ENCODE data around the gene MCUB. TPM values are rescaled to one million over a fixed set of nuclear protein-coding genes. Genes with fewer than 3 reads are reported as not detected.

The MCUB gene
- total RNA-seq, 1 donor from 2014 or later = 29.2 TPM

DNA sequence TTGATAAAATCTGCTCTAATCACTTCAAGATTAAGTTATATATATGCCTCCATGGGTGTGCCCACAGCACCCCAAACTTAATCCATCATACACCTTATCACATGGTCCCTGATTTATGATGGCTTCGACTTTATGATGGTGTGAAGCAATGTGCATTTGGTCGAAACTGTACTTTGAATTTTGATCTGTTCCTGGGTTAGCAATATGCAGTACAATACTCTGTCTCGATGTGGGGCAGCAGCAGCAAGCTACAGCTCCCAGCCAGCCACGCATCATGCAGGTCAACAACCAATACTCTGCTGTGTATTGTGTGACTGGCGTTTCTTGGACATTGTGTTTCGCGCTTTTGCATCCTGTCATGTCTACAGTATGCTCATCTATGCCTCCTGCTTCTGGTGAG is 62.6 kb downstream of the MCUB start:
- TF ChIP-seq, protein P1, sequence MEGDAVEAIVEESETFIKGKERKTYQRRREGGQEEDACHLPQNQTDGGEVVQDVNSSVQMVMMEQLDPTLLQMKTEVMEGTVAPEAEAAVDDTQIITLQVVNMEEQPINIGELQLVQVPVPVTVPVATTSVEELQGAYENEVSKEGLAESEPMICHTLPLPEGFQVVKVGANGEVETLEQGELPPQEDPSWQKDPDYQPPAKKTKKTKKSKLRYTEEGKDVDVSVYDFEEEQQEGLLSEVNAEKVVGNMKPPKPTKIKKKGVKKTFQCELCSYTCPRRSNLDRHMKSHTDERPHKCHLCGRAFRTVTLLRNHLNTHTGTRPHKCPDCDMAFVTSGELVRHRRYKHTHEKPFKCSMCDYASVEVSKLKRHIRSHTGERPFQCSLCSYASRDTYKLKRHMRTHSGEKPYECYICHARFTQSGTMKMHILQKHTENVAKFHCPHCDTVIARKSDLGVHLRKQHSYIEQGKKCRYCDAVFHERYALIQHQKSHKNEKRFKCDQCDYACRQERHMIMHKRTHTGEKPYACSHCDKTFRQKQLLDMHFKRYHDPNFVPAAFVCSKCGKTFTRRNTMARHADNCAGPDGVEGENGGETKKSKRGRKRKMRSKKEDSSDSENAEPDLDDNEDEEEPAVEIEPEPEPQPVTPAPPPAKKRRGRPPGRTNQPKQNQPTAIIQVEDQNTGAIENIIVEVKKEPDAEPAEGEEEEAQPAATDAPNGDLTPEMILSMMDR (IDR thresholded peaks at IDR 0.05; ENCODE audit: insufficient read depth, low read length, poor library complexity, severe bottlenecking) = no peak
- DNase-seq (ENCODE audit: low read depth) = no peak
- no peak overlapping the region for H3K4me3 ChIP-seq (ENCODE audit: low read depth, low read length)
- H3K36me3 ChIP-seq (ENCODE audit: control insufficient read depth, insufficient read depth, low read length) = no peaks in the 10 kb centered on the region
- H3K27me3 ChIP-seq (ENCODE audit: control insufficient read depth, insufficient read depth, low read length) = no peaks in the 10 kb centered on the region

DNA sequence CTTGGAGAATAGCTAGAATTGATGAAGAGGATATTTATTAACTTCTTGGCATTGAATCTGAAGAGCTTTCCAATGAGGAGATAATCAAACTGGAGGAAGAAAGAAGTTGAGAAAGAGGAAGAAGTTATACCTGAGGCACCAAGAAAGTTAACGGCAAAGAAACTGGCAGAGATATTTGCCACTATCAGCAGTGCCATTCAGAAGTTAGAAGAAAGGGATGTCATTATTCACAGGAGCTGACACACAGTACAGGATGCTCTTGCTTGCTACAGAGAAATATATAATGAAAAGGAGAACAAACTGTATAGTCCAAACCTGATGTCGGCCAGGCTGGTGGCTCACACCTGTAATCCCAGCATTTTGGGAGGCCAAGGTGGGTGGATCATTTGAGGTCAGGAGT is 64.5 kb downstream of the MCUB start:
- Histone ChIP-seq H3K4me3 (ENCODE audit: low read depth, low read length) (no peak overlapping the region), H3K27me3 (ENCODE audit: control insufficient read depth, insufficient read depth, low read length) (no peaks in the 10 kb centered on the region), H3K36me3 (ENCODE audit: control insufficient read depth, insufficient read depth, low read length) (no peaks in the 10 kb centered on the region)
- TF ChIP-seq, protein P1 (IDR thresholded peaks at IDR 0.05; ENCODE audit: insufficient read depth, low read length, poor library complexity, severe bottlenecking) = no peak
- no peak for DNase-seq (ENCODE audit: low read depth)

DNA sequence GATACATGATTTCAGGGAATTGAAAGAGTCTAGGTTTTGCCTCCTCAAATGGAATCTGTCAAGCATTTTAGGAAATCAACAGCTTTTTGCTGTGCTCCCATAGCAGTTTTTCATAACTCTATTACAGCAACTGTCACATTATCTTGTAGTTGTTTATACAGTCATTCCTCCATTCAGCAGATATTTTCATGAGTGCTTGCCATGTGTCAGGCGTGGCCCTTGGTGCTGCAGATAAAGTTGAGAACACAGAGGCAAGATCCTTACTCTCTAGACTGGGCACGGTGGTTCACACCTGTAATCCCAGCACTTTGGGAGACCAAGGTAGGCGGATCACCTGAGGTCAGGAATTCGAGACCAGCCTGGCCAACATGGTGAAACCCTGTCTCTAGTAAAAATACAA is 67.3 kb downstream of the MCUB start:
- Histone ChIP-seq H3K36me3 (ENCODE audit: control insufficient read depth, insufficient read depth, low read length) (no peaks in the 10 kb centered on the region), H3K4me3 (ENCODE audit: low read depth, low read length) (no peak overlapping the region), H3K27me3 (ENCODE audit: control insufficient read depth, insufficient read depth, low read length) (no peaks in the 10 kb centered on the region)
- DNase-seq (ENCODE audit: low read depth) = no peak
- TF ChIP-seq, protein P1 (IDR thresholded peaks at IDR 0.05; ENCODE audit: insufficient read depth, low read length, poor library complexity, severe bottlenecking) = no peak

DNA sequence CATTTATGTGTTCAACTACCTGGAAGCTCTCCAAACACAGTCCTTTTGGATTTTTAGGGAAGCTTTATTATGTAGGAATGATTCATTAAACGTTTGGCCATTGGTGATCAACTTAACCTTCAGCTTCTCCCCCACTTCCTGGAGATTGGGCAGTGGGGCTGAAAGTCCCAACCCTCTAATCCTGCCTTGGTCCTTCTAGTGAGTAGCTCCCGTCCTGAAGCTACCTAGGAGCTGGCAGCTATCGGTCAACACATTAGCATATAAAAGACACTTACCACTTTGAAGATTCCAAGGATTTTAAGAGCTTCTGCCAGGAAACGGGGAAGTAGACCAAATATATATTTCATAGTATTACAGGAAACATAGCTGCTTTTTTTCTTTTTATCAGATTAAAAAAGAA is 69.7 kb downstream of the MCUB start:
- Histone ChIP-seq H3K27me3 (ENCODE audit: control insufficient read depth, insufficient read depth, low read length) (no peaks in the 10 kb centered on the region), H3K36me3 (ENCODE audit: control insufficient read depth, insufficient read depth, low read length) (no peaks in the 10 kb centered on the region), H3K4me3 (ENCODE audit: low read depth, low read length) (no peak overlapping the region)
- TF ChIP-seq, protein P1 (IDR thresholded peaks at IDR 0.05; ENCODE audit: insufficient read depth, low read length, poor library complexity, severe bottlenecking) = no peak
- no peak for DNase-seq (ENCODE audit: low read depth)

DNA sequence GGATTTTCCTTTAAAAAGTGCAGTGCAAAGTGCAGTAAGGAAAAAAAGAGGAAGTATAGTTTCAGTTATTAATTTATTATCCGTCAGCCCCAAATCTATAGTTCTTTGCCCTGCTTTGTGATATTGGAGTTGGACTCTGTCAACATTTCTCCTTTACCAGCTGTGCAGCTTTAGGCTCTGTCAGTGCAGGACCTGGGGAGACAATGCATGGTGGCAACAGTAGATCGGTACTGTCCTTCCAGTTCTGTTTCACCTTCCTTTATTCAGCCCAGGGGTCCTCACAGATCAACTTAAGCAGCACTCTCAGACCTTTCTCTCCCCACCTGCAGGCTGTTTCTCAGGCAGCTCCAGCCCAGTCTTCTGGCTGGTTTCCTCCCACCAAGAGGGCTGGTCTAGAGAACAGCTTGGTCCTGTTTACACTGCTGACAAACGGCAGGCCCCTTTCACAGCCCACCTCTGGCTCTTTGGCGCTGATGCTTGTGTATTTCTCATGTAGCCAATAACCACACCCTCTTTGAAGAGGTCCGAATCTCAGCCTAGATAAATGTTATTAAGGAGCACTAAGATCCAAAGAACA is 71.6 kb downstream of the MCUB start:
- no peaks in the 10 kb centered on the region for H3K36me3 ChIP-seq (ENCODE audit: control insufficient read depth, insufficient read depth, low read length)
- DNase-seq (ENCODE audit: low read depth) = no peak
- H3K4me3 ChIP-seq (ENCODE audit: low read depth, low read length) = no peak overlapping the region
- no peaks in the 10 kb centered on the region for H3K27me3 ChIP-seq (ENCODE audit: control insufficient read depth, insufficient read depth, low read length)
- TF ChIP-seq, protein P1 (IDR thresholded peaks at IDR 0.05; ENCODE audit: insufficient read depth, low read length, poor library complexity, severe bottlenecking) = no peak

DNA sequence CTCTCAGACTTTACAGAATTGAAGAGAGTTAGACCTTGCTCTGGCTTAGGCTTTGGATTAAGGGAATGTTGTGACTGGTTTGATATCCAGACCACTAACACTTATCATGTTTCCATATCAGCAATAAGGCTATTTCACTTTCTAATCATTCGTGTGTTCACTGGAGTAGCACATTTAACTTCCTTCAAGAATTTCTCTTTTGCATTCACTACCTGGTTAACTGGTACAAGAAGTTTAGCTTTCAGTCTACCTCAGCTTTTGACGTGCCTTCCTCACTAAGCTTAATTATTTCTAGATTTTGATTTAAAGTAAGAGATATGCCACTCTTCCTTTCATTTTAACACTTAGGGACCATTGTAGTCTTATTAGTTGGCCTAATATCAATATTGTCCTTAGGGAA is 80.6 kb downstream of the MCUB start:
- no peak overlapping the region for H3K4me3 ChIP-seq (ENCODE audit: low read depth, low read length)
- TF ChIP-seq, protein P1 (IDR thresholded peaks at IDR 0.05; ENCODE audit: insufficient read depth, low read length, poor library complexity, severe bottlenecking) = no peak
- DNase-seq (ENCODE audit: low read depth) = no peak
- H3K36me3 ChIP-seq (ENCODE audit: control insufficient read depth, insufficient read depth, low read length) = no peaks in the 10 kb centered on the region
- H3K27me3 ChIP-seq (ENCODE audit: control insufficient read depth, insufficient read depth, low read length) = no peaks in the 10 kb centered on the region

Measured in kidney epithelial cell (primary cell).